PC-3 (cell line): ENCODE data around the gene DYNLT4. TPM values are rescaled to one million over a fixed set of nuclear protein-coding genes. Genes with fewer than 3 reads are reported as not detected.
"Not testable (repeated sequence)": the region's sequence is repeated elsewhere in the genome, so short reads cannot be mapped to it uniquely, and the experiment has no call there.

ENCODE experiments used
- ATAC-seq: fragments of 200-7000 bp; cut with Tn5 transposase; 2 replicates; pipeline ENCODE4 v1.9.1; 2020; ENCODE audit warnings: mild to moderate bottlenecking, moderate library complexity
- BruUV-seq: library from RNA; stranded (reverse); fragments of 400-500 nt; replicated peaks from 2 replicates; lab custom pipeline; 2021; lab: Mats Ljungman, UMichigan
- CTCF ChIA-PET: fragments of 300-600 bp; sonication (Branson Sonifier 250); formaldehyde crosslinking; loops from one replicate; lab custom pipeline; 2022; ENCODE audit warnings: antibody characterized with exemption; lab: Charles Lee
- POLR2A ChIA-PET: fragments of 300-600 bp; sonication (Branson Sonifier 250); formaldehyde crosslinking; loops from one replicate; lab custom pipeline; 2022; ENCODE audit warnings: antibody characterized with exemption; ENCODE audit not compliant: unreplicated experiment; lab: Charles Lee
- DNase-seq: peaks from one replicate; pipeline ENCODE4 v3.0.0-alpha.2; 2015
- H2AFZ ChIP-seq: fragments of 300-600 bp; sonication (generic); 2 replicates; pipeline ENCODE4 v1.6.0; 2016; ENCODE audit warnings: antibody characterized with exemption, low read length
- H3F3A ChIP-seq: fragments of 300-600 bp; sonication (generic); one replicate; pipeline ENCODE4 v1.6.0; 2017; ENCODE audit warnings: antibody characterized with exemption, low read length, control low read depth, mild to moderate bottlenecking; ENCODE audit not compliant: unreplicated experiment
- H3K27ac ChIP-seq: fragments of 300-600 bp; sonication (generic); 2 replicates; pipeline ENCODE4 v1.5.1; 2016; ENCODE audit warnings: mild to moderate bottlenecking, low read length
- H3K27me3 ChIP-seq: fragments of 300-600 bp; sonication (generic); 2 replicates; pipeline ENCODE4 v1.6.1; 2016; ENCODE audit warnings: low read length, mixed read lengths
- H3K36me3 ChIP-seq: fragments of 300-600 bp; sonication (generic); 2 replicates; pipeline ENCODE4 v1.6.1; 2016; ENCODE audit warnings: low read depth, mixed run types, low read length, mixed read lengths
- H3K4me1 ChIP-seq: fragments of 300-600 bp; sonication (generic); 2 replicates; pipeline ENCODE4 v1.5.1; 2016; ENCODE audit warnings: low read length; ENCODE audit not compliant: insufficient read depth
- H3K4me2 ChIP-seq: fragments of 300-600 bp; sonication (generic); 2 replicates; pipeline ENCODE4 v1.6.0; 2016; ENCODE audit warnings: low read length
- H3K4me3 ChIP-seq: fragments of 300-600 bp; sonication (generic); 2 replicates; pipeline ENCODE4 v1.5.1; 2016; ENCODE audit warnings: mild to moderate bottlenecking, low read length, mixed read lengths
- H3K79me2 ChIP-seq: fragments of 300-600 bp; sonication (generic); 2 replicates; pipeline ENCODE4 v1.6.1; 2017; ENCODE audit warnings: low read length, mixed read lengths
- H3K9ac ChIP-seq: fragments of 300-600 bp; sonication (generic); 2 replicates; pipeline ENCODE4 v1.6.0; 2016; ENCODE audit warnings: mild to moderate bottlenecking, low read length
- H3K9me2 ChIP-seq: fragments of 300-600 bp; sonication (generic); replicated peaks from 2 replicates; pipeline ENCODE4 v1.6.1; 2016; ENCODE audit warnings: mixed run types, low read length, mixed read lengths
- H3K9me3 ChIP-seq: fragments of 300-600 bp; sonication (generic); 2 replicates; pipeline ENCODE4 v1.6.1; 2016; ENCODE audit warnings: low read length, mixed read lengths
- H4K20me1 ChIP-seq: fragments of 300-600 bp; sonication (generic); 2 replicates; pipeline ENCODE4 v1.6.1; 2016; ENCODE audit warnings: low read length, mixed read lengths
- EZH2 ChIP-seq: fragments of 300-600 bp; sonication (generic); IDR thresholded peaks from one replicate; pipeline ENCODE4 v1.6.1; 2017; ENCODE audit warnings: antibody characterized with exemption, mild to moderate bottlenecking, low read length; ENCODE audit not compliant: unreplicated experiment
- EZH2phosphoT487 ChIP-seq: fragments of 300-600 bp; sonication (generic); IDR thresholded peaks from 2 replicates; pipeline ENCODE4 v1.6.1; 2018; ENCODE audit warnings: mild to moderate bottlenecking, antibody characterized with exemption, low read length, borderline replicate concordance
- intact Hi-C: fragments of 100-400 bp; cut with micrococcal nuclease; formaldehyde crosslinking; loops from 2 replicates; pipeline ENCODE4 v1.9.0; 2023
- total RNA-seq: library from RNA; depleted of rRNA; stranded (reverse); fragments of >200 nt; gene quantifications from 2 replicates; pipeline ENCODE4 v1.2.3, GENCODE V29; 2014
- TF ChIP-seq, protein P1 (sequence below): fragments of 300-600 bp; sonication (generic); conservative IDR thresholded peaks from 2 replicates; pipeline ENCODE4 v1.5.1; 2017; ENCODE audit warnings: antibody characterized with exemption, low read depth, mild to moderate bottlenecking, low read length

The DYNLT4 gene
- total RNA-seq, 1 experiment from 2014 or later = 3.4 TPM

DNA sequence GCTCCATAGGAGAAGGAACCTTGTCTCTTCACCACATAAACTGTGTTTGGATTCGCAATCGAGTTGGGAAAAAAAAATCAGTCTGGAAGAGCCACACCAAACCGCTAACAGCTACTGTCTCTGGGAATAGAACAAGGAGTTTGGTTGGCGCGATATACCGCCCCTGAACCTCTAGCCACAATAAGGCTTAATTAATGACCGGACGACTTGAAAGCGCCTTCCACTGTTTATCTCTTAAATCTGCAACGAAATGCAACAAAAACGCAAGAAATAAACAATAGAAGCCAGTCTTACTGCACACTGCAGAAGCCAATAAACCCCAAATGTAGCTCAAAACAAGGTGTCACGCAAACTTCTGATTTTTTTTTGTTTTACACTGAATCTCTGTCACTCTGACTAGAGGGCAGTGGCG is 12.1 kb upstream of the DYNLT4 start:
- no peak for ATAC-seq
- no TSS peak for BruUV-seq
- H3K9me2 ChIP-seq = no peaks in the 10 kb centered on the region
- no peaks in the 10 kb centered on the region for H4K20me1 ChIP-seq
- intact Hi-C loops = no loop called here
- no peaks in the 10 kb centered on the region for H3K27me3 ChIP-seq
- H2AFZ ChIP-seq = no peak overlapping the region
- no peak for DNase-seq
- TF ChIP-seq, protein P1, sequence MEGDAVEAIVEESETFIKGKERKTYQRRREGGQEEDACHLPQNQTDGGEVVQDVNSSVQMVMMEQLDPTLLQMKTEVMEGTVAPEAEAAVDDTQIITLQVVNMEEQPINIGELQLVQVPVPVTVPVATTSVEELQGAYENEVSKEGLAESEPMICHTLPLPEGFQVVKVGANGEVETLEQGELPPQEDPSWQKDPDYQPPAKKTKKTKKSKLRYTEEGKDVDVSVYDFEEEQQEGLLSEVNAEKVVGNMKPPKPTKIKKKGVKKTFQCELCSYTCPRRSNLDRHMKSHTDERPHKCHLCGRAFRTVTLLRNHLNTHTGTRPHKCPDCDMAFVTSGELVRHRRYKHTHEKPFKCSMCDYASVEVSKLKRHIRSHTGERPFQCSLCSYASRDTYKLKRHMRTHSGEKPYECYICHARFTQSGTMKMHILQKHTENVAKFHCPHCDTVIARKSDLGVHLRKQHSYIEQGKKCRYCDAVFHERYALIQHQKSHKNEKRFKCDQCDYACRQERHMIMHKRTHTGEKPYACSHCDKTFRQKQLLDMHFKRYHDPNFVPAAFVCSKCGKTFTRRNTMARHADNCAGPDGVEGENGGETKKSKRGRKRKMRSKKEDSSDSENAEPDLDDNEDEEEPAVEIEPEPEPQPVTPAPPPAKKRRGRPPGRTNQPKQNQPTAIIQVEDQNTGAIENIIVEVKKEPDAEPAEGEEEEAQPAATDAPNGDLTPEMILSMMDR = no peak
- ChIA-PET POLR2A (interaction anchor here (0.5 to 1.3 kb wide), 7 partner anchors 19 to 671 kb away, joined by 3 to 15 read pairs (median 6); partner anchors contain the start of genes PLK3 and PTCH2), CTCF (interaction anchor here (0.5 to 0.8 kb wide), 2 partner anchors 19 to 92 kb away, joined by 5 to 15 read pairs; partner anchors contain the start of gene PLK3)
- no peaks in the 10 kb centered on the region for H3K9me3 ChIP-seq
- 0 out of 2 replicates have a peak overlapping the region, but pooled peaks have one; percentile 19 for H3K27ac ChIP-seq
- H3K4me2 ChIP-seq = peak overlapping the region; percentile 59
- no peaks in the 10 kb centered on the region for H3K79me2 ChIP-seq
- H3K4me3 ChIP-seq = peak overlapping the region; percentile 48; the same call in 1 of the 2 replicates
- no peaks in the 10 kb centered on the region for H3F3A ChIP-seq
- H3K9ac ChIP-seq = no peak overlapping the region
- peaks cover 7% of the 10 kb centered on the region; the same call in 1 of the 2 replicates for H3K4me1 ChIP-seq
- no peaks in the 10 kb centered on the region for H3K36me3 ChIP-seq

DNA sequence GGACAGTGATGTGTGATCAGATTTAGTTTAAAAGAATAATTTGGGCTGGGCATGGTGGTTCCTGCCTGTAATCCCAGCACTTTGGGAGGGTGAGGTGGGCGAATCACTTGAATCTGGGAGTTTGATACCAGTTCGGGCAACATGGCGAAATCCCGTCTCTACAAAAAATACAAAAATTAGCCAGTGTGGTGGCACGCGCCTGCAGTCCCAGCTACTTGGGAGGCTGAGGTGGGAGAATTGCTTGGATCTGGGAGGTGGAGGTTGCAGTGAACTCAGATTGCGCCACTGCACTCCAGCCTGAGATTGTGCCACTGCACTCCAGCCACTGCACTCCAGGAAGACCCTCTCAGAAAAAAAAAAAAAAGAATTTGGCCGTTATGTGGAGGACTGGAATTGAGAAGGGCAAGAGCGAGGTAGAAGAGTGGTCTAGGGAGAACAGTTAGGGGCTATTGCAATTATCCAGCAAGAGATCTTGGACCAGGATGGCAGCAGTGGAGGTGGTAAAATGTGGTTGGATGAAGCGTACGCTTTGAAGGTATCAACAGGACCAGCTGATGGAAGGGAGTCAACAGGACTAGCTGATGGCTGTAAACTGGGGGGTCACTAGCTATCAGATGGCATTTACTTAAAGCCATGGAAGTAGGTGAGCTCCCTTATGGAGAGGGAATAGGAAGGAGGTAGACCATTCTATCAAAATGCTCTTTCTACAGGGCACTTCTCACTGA is 10.8 kb upstream of the DYNLT4 start:
- H3K9ac ChIP-seq = no peak overlapping the region
- no peak overlapping the region for H3K27ac ChIP-seq
- H3K9me3 ChIP-seq = no peaks in the 10 kb centered on the region
- H3K4me1 ChIP-seq = peaks cover 7% of the 10 kb centered on the region; the same call in 1 of the 2 replicates
- H3K4me2 ChIP-seq = no peak overlapping the region
- no peaks in the 10 kb centered on the region for H3K9me2 ChIP-seq
- H3K79me2 ChIP-seq = no peaks in the 10 kb centered on the region
- DNase-seq (no peak), ATAC-seq (no peak)
- intact Hi-C loops = no loop called here
- no peaks in the 10 kb centered on the region for H3K36me3 ChIP-seq
- H2AFZ ChIP-seq = no peak overlapping the region
- TF ChIP-seq, protein P1 = no peak
- TF ChIP-seq EZH2 = no peak
- no peaks in the 10 kb centered on the region for H3K27me3 ChIP-seq
- CTCF ChIA-PET = no interaction called here
- H3K4me3 ChIP-seq = no peak overlapping the region
- H3F3A ChIP-seq = no peaks in the 10 kb centered on the region
- H4K20me1 ChIP-seq = no peaks in the 10 kb centered on the region
- no TSS peak for BruUV-seq
- POLR2A ChIA-PET = no interaction called here

DNA sequence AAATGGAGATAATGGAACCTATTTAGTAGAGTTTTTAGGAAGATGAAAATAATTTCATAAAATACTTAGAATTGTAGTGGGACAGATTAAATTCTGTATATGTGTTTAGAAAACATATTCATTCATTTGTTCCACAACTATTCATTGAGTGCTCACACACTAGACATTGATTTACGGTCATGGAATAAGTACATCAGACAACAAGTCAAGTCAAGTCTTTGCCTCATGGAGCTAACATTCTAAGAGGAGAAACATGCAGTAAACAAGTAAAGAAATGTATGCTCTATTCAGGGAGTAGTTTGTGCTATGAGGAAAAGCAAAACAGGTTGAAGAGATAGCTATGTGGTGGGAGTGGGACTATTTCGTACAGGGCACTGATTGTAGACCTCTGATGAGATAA is 10.2 kb upstream of the DYNLT4 start:
- no TSS peak for BruUV-seq
- ChIA-PET CTCF (no interaction called here), POLR2A (no interaction called here)
- Histone ChIP-seq H3K36me3 (no peaks in the 10 kb centered on the region), H3K27ac (no peak overlapping the region), H3F3A (no peaks in the 10 kb centered on the region), H3K9me2 (no peaks in the 10 kb centered on the region), H3K79me2 (no peaks in the 10 kb centered on the region), H3K9ac (no peak overlapping the region), H4K20me1 (no peaks in the 10 kb centered on the region), H3K4me3 (no peak overlapping the region), H3K9me3 (no peaks in the 10 kb centered on the region), H3K4me2 (no peak overlapping the region), H3K27me3 (no peaks in the 10 kb centered on the region), H3K4me1 (peaks cover 7% of the 10 kb centered on the region; the same call in 1 of the 2 replicates), H2AFZ (no peak overlapping the region)
- TF ChIP-seq EZH2 = no peak
- TF ChIP-seq EZH2phosphoT487 = no peak
- TF ChIP-seq, protein P1 = no peak
- intact Hi-C loops = no loop called here
- DNase-seq (no peak), ATAC-seq (no peak)

DNA sequence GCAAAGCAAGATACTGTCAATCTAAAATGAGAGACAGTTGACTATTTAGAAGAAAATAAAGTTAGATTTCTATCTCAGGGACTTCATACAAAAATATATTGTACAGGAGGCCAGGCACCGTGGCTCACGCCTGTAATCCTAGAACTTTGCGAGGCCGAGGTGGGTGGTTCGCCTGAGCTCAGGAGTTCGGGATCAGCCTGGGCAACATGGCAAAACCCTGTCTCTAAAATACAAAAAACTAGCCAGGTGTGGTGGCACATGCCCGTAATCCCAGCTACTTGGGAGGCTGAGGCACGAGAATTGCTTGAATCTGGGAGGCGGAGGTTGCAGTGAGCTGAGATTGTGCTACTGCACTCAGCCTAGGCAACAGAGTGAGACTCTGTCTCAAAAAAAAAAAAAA is 8.8 kb upstream of the DYNLT4 start:
- H2AFZ ChIP-seq, H3K9me2 ChIP-seq, H3K79me2 ChIP-seq, CTCF ChIA-PET, H4K20me1 ChIP-seq, H3K9me3 ChIP-seq, H3F3A ChIP-seq, BruUV-seq, H3K27ac ChIP-seq, ATAC-seq, H3K4me3 ChIP-seq, intact Hi-C loops, DNase-seq, H3K36me3 ChIP-seq, H3K4me2 ChIP-seq, H3K9ac ChIP-seq, H3K27me3 ChIP-seq, POLR2A ChIA-PET: not testable (repeated sequence)
- peaks cover 14% of the 10 kb centered on the region; the same call in 1 of the 2 replicates for H3K4me1 ChIP-seq
